ENCODE measurements around the gene BDKRB1.

- TF ChIP-seq CTCF (IDR thresholded peaks at IDR 0.05; ENCODE audit: borderline replicate concordance, extremely low read depth, low read length, poor library complexity, severe bottlenecking) (no peak), EZH2 (IDR thresholded peaks at IDR 0.05; ENCODE audit: borderline replicate concordance, low read depth, low read length, severe bottlenecking) (no peak)
These were observed 22.3 kb upstream of the BDKRB1 start for GRCh38 chr14:96233661-96234060.
